HG02943 (cell line): Measurements from ENCODE around the gene RNF125.
"Not testable (repeated sequence)": the region's sequence is repeated elsewhere in the genome, so short reads cannot be mapped to it uniquely, and the experiment has no call there.

Experiments used
- ATAC-seq: cut with Tn5 transposase; IDR thresholded peaks from one replicate; pipeline ENCODE4 v1.9.1; 2021; ENCODE audit warnings: mild to moderate bottlenecking, low read depth, moderate library complexity; ENCODE audit not compliant: unreplicated experiment

RNF125 gene

GRCh38 chr18:32083781-32084180 lies 65.2 kb downstream of the RNF125 start:
- no peak for ATAC-seq

GRCh38 chr18:32086881-32087280 lies 68.3 kb downstream of the RNF125 start:
- no peak for ATAC-seq

- not testable (repeated sequence) for ATAC-seq
Observed at GRCh38 chr18:32090831-32091230, 72.2 kb downstream of the RNF125 start.

GRCh38 chr18:32091325-32091723 lies 72.7 kb downstream of the RNF125 start:
- ATAC-seq, result no peak

- ATAC-seq, result peak; percentile 54
Observed at GRCh38 chr18:32091724-32092421, 73.2 kb downstream of the RNF125 start, which contains the start of gene RNF138. Gene RNF138 (plus strand): TSS chr18:32091874. CDS start chr18:32092777, 903 bp downstream.

- ATAC-seq, result peak; percentile 72
Observed at GRCh38 chr18:32092422-32093101, 73.9 kb downstream of the RNF125 start.

- peak; percentile 34 for ATAC-seq
Observed at GRCh38 chr18:32093102-32093511, 74.5 kb downstream of the RNF125 start.

- no peak for ATAC-seq
Observed at GRCh38 chr18:32093523-32093922, 74.9 kb downstream of the RNF125 start.

- ATAC-seq, result no peak
Observed at GRCh38 chr18:32095192-32095899, 76.7 kb downstream of the RNF125 start.

GRCh38 chr18:32095900-32096229 lies 77.2 kb downstream of the RNF125 start:
- no peak for ATAC-seq

GRCh38 chr18:32096946-32097345 lies 78.3 kb downstream of the RNF125 start:
- ATAC-seq, result no peak

GRCh38 chr18:32104516-32104915 lies 85.9 kb downstream of the RNF125 start:
- ATAC-seq, result no peak

GRCh38 chr18:32110005-32110404 lies 91.4 kb downstream of the RNF125 start:
- no peak for ATAC-seq

GRCh38 chr18:32111706-32112105 lies 93.1 kb downstream of the RNF125 start:
- no peak for ATAC-seq

GRCh38 chr18:32112826-32113225 lies 94.2 kb downstream of the RNF125 start:
- no peak for ATAC-seq

GRCh38 chr18:32114293-32114942 lies 95.8 kb downstream of the RNF125 start:
- ATAC-seq, result no peak

GRCh38 chr18:32122039-32122438 lies 103.4 kb downstream of the RNF125 start:
- ATAC-seq, result no peak
